GM13977 (cell line): ENCODE results near the gene FAM81B.
"Not testable (repeated sequence)": the region's sequence is repeated elsewhere in the genome, so short reads cannot be mapped to it uniquely, and the experiment has no call there.

ENCODE experiments used
- DNase-seq: peaks from one replicate; pipeline ENCODE4 v3.0.0; 2012; ENCODE audit warnings: low spot score
- in situ Hi-C: fragments of 300-500 bp; cut with MboI; formaldehyde crosslinking; loops from one replicate; pipeline ENCODE4 v1.12.0; 2022; ENCODE audit warnings: low sequenced_read_pairs, low pct_unique_long_range_greater_than_20kb, mixed read lengths, inconsistent platforms; ENCODE audit not compliant: unreplicated experiment
- TF ChIP-seq, protein P1 (sequence below): IDR thresholded peaks from 2 replicates; pipeline ENCODE4 v1.5.1; 2012; ENCODE audit warnings: mild to moderate bottlenecking, control low read depth; ENCODE audit not compliant: insufficient read depth; ENCODE audit errors: extremely low read depth, missing control alignments

The FAM81B gene

DNA sequence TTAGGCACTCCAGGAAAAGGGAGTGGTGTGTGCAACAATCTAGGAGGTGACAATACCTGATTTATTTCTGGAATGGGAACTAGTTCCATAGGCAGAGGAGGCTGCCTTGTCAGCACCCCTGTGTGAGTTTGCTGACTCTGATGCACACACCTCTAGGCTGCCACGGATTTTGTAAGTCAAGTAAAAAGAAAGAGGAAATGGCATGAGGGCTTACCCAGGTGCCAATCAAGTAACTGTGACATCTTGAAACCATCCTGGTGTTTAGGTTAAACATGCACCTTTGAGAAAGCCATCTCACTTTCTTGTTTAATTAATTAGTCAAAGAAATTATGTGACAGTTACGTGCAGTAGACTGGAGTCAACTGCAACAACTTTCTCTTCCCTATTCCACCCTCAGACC is 32.3 kb upstream of the FAM81B start:
- TF ChIP-seq, protein P1, sequence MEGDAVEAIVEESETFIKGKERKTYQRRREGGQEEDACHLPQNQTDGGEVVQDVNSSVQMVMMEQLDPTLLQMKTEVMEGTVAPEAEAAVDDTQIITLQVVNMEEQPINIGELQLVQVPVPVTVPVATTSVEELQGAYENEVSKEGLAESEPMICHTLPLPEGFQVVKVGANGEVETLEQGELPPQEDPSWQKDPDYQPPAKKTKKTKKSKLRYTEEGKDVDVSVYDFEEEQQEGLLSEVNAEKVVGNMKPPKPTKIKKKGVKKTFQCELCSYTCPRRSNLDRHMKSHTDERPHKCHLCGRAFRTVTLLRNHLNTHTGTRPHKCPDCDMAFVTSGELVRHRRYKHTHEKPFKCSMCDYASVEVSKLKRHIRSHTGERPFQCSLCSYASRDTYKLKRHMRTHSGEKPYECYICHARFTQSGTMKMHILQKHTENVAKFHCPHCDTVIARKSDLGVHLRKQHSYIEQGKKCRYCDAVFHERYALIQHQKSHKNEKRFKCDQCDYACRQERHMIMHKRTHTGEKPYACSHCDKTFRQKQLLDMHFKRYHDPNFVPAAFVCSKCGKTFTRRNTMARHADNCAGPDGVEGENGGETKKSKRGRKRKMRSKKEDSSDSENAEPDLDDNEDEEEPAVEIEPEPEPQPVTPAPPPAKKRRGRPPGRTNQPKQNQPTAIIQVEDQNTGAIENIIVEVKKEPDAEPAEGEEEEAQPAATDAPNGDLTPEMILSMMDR = no peak
- in situ Hi-C loops = no loop called here
- no peak for DNase-seq

DNA sequence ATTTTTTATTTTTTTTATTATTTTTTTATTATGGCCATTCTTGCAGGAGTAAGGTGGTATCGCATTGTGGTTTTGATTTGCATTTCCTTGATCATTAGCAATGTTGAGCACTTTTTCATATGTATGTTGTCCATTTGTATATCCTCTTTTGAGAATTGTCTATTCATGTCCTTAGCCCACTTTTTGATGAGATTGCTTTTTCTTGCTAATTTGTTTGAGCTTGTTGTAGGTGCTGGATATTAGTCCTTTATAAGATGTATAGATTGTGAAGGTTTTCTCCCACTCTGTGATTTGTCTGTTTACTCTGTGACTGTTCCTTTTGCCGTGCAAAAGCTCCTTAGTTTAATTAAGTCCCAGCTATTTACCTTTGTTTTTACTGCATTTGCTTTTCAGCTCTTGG is 30.5 kb upstream of the FAM81B start:
- in situ Hi-C loops = not testable (repeated sequence)

GRCh38 chr5:95365302-95366095 is 25.7 kb upstream of the FAM81B start:
- no peak for DNase-seq
- TF ChIP-seq, protein P1 = no peak
- in situ Hi-C loops = no loop called here

More for the DNA sequence above, 30.5 kb upstream of the FAM81B start:
- DNase-seq = not testable (repeated sequence)

- in situ Hi-C loops = no loop called here
- no peak for DNase-seq
- TF ChIP-seq, protein P1 = no peak
Observed at GRCh38 chr5:95369782-95370181, 21.4 kb upstream of the FAM81B start.

DNA sequence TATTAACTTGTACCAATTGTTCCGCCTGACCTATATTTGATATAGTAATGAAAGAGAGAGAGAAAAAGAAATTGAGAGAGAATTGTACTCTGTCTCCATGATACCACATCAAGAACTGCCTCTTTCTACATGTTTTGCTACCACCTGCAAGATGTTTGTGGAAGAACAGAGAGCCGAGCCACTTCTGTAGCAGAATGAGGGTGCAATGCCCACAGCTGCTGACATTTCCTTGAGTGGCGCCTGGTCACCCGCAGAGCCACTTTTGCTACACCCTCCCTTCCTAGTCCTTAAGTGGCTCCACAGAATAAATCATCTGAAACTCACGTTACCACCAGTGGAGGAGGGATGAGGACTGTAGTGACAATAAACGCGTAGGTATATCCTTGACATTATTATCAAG is 17.1 kb upstream of the FAM81B start:
- no peak for DNase-seq
- in situ Hi-C loops = no loop called here
- TF ChIP-seq, protein P1 = no peak

- TF ChIP-seq, protein P1 = no peak
- DNase-seq = no peak
- in situ Hi-C loops = no loop called here
Observed at GRCh38 chr5:95375591-95375990, 15.6 kb upstream of the FAM81B start.

GRCh38 chr5:95379133-95379532 is 12.0 kb upstream of the FAM81B start:
- TF ChIP-seq, protein P1 = no peak
- DNase-seq = no peak
- in situ Hi-C loops = no loop called here
